Measurements from ENCODE around the gene PFDN5. TPM values are rescaled to one million over a fixed set of nuclear protein-coding genes. Genes with fewer than 3 reads are reported as not detected.

The PFDN5 gene
- total RNA-seq, 1 experiment from 2014 or later: 519 TPM

Other genes starting within 250 kb of the PFDN5 start
- gene TNS2, start 245.5 kb upstream of the PFDN5 start, total RNA-seq (2014; rRNA removed): 13.1 and 30.3 TPM in 2 replicates
- 18.5 and 24.1 TPM in 2 replicates for gene SPRYD3, start 216.2 kb upstream of the PFDN5 start, total RNA-seq (2014; rRNA removed)
- gene IGFBP6, start 197.9 kb upstream of the PFDN5 start, total RNA-seq (2014; rRNA removed): 256 and 299 TPM in 2 replicates
- gene SOAT2, start 192.1 kb upstream of the PFDN5 start, total RNA-seq (2014; rRNA removed): 0.07 and 0.86 TPM in 2 replicates
- gene ZNF740, start 114.8 kb upstream of the PFDN5 start, total RNA-seq (2014; rRNA removed): 12.3 and 12.8 TPM in 2 replicates
- 21.5 and 23.8 TPM in 2 replicates for gene CSAD, start 114.6 kb upstream of the PFDN5 start, total RNA-seq (2014; rRNA removed)
- 1.9 and 3.4 TPM in 2 replicates for gene ITGB7, start 88.3 kb upstream of the PFDN5 start, total RNA-seq (2014; rRNA removed)
- 62.0 and 73.5 TPM in 2 replicates for gene RARG, start 63.3 kb upstream of the PFDN5 start, total RNA-seq (2014; rRNA removed)
- gene ESPL1, start 27.2 kb upstream of the PFDN5 start, total RNA-seq (2014; rRNA removed): 31.6 and 37.3 TPM in 2 replicates
- gene MYG1, start 4.2 kb downstream of the PFDN5 start, total RNA-seq (2014; rRNA removed): 81.0 and 89.9 TPM in 2 replicates
- 53.5 and 55.8 TPM in 2 replicates for gene AAAS, start 26.1 kb downstream of the PFDN5 start, total RNA-seq (2014; rRNA removed)
- not detected in 2 replicates for gene SP7, start 40.8 kb downstream of the PFDN5 start, total RNA-seq (2014; rRNA removed)
- 49.7 and 57.6 TPM in 2 replicates for gene SP1, start 84.6 kb downstream of the PFDN5 start, total RNA-seq (2014; rRNA removed)
- gene AMHR2, start 128.3 kb downstream of the PFDN5 start, total RNA-seq (2014; rRNA removed): 0.29 TPM in 1 of 2 replicates, not detected in the other
- gene PRR13, start 146.2 kb downstream of the PFDN5 start, total RNA-seq (2014; rRNA removed): 54.2 and 60.9 TPM in 2 replicates
- gene PCBP2, start 156.6 kb downstream of the PFDN5 start, total RNA-seq (2014; rRNA removed): 204 and 306 TPM in 2 replicates
- gene MAP3K12, start 203.9 kb downstream of the PFDN5 start, total RNA-seq (2014; rRNA removed): 8.5 and 9.6 TPM in 2 replicates
- 82.0 and 98.9 TPM in 2 replicates for gene TARBP2, start 205.7 kb downstream of the PFDN5 start, total RNA-seq (2014; rRNA removed)
- gene NPFF, start 211.9 kb downstream of the PFDN5 start, total RNA-seq (2014; rRNA removed): not detected in 2 replicates

All from PC-3 (cell line).